ENCODE results near the gene MED25. TPM values are rescaled to one million over a fixed set of nuclear protein-coding genes. Genes with fewer than 3 reads are reported as not detected.

Gene MED25
- total RNA-seq (10 to 100 TPM; 37.8 to 50.4 (median 43.1) TPM), polyA plus RNA-seq (39.2 TPM)
- long read RNA-seq, donor 1, transcript MED25-201 (18 exons, 2,332 nt): major isoform, 12 of 52 reads
- long read RNA-seq, donor 1, partial matches to known transcripts: 29 of 52 reads
- long read RNA-seq, donor 1, other reads (novel, unspliced or antisense): 8 of 52 reads
- long read RNA-seq, donor 2, transcript MED25-201 (18 exons, 2,332 nt): major isoform, 5 of 26 reads
- long read RNA-seq, donor 2, partial matches to known transcripts: 15 of 26 reads
- long read RNA-seq, donor 2, other reads (novel, unspliced or antisense): 6 of 26 reads
- long read RNA-seq, donor 3, partial matches to known transcripts: 15 of 26 reads
- long read RNA-seq, donor 3, other reads (novel, unspliced or antisense): 5 of 26 reads
- long read RNA-seq, donor 4, transcript MED25-201 (18 exons, 2,332 nt): major isoform, 6 of 31 reads
- long read RNA-seq, donor 4, partial matches to known transcripts: 20 of 31 reads
- long read RNA-seq, donor 4, other reads (novel, unspliced or antisense): 5 of 31 reads

DNA sequence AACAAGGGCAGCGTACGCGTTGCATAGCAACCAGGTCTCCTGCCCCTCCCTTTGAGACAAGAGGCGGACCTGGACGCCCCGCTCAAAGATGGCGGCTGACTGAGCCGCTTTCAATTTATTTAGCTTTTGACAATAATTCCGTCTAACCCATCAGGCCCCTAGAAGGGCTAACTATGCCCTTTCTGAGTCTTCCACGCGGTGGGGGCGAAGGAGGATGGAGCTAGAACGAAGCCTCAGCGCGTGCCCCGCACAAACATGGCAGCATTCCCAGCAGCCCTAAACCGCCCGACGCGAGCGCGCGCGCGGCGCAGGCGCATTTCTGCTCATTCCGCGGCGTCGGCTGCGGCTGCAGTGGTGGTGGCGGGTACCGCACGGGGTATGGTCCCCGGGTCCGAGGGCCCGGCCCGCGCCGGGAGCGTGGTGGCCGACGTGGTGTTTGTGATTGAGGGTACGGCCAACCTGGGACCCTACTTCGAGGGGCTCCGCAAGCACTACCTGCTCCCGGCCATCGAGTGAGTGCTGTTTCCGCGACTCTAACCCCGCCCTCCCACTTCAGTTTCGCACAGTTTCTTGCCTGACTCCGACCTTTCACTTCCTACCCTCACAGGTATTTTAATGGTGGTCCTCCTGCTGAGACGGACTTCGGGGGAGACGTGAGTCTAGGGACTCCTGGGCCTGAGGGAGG, at the start of gene MED25:
Gene MED25, plus strand, starts transcription at position 326 of the 685 bp plus-strand sequence. Its CDS starts 53 bp downstream, at position 379.
- ATAC-seq (peak; percentile 84 to 85), DNase-seq (peak; percentile 88 to 96 (median 95))
- Histone ChIP-seq H3K9me3 (ENCODE audit: control insufficient read depth, low read length) (no peaks in the 10 kb centered on the region), H3K4me3 (ENCODE audit: low read length) (peak within 1 kb of the TSS; percentile 65), H3K27me3 (ENCODE audit: control insufficient read depth, insufficient read depth) (no peaks in the 10 kb centered on the region), H3K4me1 (ENCODE audit: control insufficient read depth, insufficient read depth, low read length) (peaks cover 3% of the 10 kb centered on the region), H3K27ac (ENCODE audit: low read length) (peak within 1 kb of the TSS; percentile 98)
- under 1% methylated on average over 57 of the region's 57 CpGs for WGBS
- intact Hi-C loops (cut with DNase I): loop anchor here in 3 of 4 donors (5.0 to 10.0 kb wide), 2 partner anchors 47 to 49 kb away; partner anchors contain the start of gene PNKP (in 3 of the 3)

- Histone ChIP-seq H3K4me1 (ENCODE audit: control insufficient read depth, insufficient read depth, low read length) (peaks cover 5% of the 10 kb centered on the region), H3K9me3 (ENCODE audit: control insufficient read depth, low read length) (no peaks in the 10 kb centered on the region), H3K4me3 (ENCODE audit: low read length) (no peak overlapping the region), H3K27me3 (ENCODE audit: control insufficient read depth, insufficient read depth) (no peaks in the 10 kb centered on the region), H3K27ac (ENCODE audit: low read length) (no peak overlapping the region)
- DNase-seq (no peak), ATAC-seq (no peak)
- intact Hi-C loops (cut with DNase I): no loop called here
- WGBS: 87% methylated on average over 8 of the region's 8 CpGs
These were observed 47.6 kb upstream of the MED25 start for GRCh38 chr19:49770529-49770928.

DNA sequence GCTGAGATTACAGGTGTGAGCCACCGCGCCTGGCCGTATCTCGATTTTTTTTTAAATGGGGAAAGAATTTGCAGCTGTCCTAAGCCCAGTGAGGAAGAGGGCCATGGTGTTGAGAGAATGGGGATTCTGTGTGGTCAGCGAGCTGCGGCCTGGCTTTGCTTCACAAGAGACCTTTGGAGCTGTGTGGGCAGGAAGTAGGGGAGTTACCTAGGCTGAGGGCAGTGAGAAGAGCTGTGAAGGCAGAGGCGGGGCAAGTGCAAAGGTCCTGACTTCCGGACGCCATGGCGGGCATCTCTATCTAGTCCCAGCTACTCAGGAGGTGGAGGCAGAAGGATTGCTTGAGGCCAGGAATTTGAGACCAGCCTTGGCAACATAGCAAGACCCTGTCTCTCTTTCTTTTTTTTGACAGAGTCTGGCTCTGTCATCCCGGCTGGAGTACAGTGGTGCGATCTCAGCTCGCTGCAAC, 46.4 kb upstream of the MED25 start:
- no peaks in the 10 kb centered on the region for H3K9me3 ChIP-seq (ENCODE audit: control insufficient read depth, low read length)
- ATAC-seq (no peak), DNase-seq (no peak)
- WGBS: 84% methylated on average over 13 of the region's 13 CpGs
- H3K4me1 ChIP-seq (ENCODE audit: control insufficient read depth, insufficient read depth, low read length): peaks cover 5% of the 10 kb centered on the region
- no peaks in the 10 kb centered on the region for H3K27me3 ChIP-seq (ENCODE audit: control insufficient read depth, insufficient read depth)
- intact Hi-C loops (cut with DNase I): no loop called here
- no peak overlapping the region for H3K4me3 ChIP-seq (ENCODE audit: low read length)
- H3K27ac ChIP-seq (ENCODE audit: low read length): no peak overlapping the region

- H3K27ac ChIP-seq (ENCODE audit: low read length): no peak overlapping the region
- no peak for DNase-seq
- H3K9me3 ChIP-seq (ENCODE audit: control insufficient read depth, low read length): no peaks in the 10 kb centered on the region
- ATAC-seq: no peak
- no peaks in the 10 kb centered on the region for H3K27me3 ChIP-seq (ENCODE audit: control insufficient read depth, insufficient read depth)
- no peak overlapping the region for H3K4me3 ChIP-seq (ENCODE audit: low read length)
- intact Hi-C loops (cut with DNase I): no loop called here
- WGBS: 74% methylated on average over 10 of the region's 10 CpGs
- H3K4me1 ChIP-seq (ENCODE audit: control insufficient read depth, insufficient read depth, low read length): peaks cover 2% of the 10 kb centered on the region
These were observed 45.1 kb upstream of the MED25 start for GRCh38 chr19:49772850-49773432.

- ATAC-seq: no peak
These were observed 44.3 kb upstream of the MED25 start for GRCh38 chr19:49773663-49774350.

DNA sequence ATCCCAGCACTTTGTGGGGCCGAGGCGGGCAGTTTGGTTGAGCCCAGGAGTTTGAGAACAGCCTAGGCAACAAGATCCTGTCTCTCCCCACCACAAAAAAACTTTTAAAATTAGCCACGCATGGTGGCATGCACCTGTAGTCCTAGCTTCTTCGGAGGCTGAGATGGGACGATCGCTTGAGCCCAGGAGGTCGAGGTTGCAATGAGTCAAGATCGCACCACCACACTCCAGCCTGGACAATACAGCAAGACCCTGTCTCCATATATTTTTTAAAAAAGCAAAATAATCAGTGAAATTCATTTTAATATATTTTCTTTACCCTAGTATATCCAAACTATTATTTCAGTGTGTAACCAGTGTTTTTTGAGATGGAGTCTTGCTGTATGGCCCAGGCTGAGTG, 43.1 kb upstream of the MED25 start:
- H3K27ac ChIP-seq (ENCODE audit: low read length): no peak overlapping the region
- intact Hi-C loops (cut with DNase I): no loop called here
- DNase-seq (no peak), ATAC-seq (no peak)
- no peaks in the 10 kb centered on the region for H3K27me3 ChIP-seq (ENCODE audit: control insufficient read depth, insufficient read depth)
- peaks cover 2% of the 10 kb centered on the region for H3K4me1 ChIP-seq (ENCODE audit: control insufficient read depth, insufficient read depth, low read length)
- 95% methylated on average over 8 of the region's 8 CpGs for WGBS
- H3K4me3 ChIP-seq (ENCODE audit: low read length): no peak overlapping the region
- no peaks in the 10 kb centered on the region for H3K9me3 ChIP-seq (ENCODE audit: control insufficient read depth, low read length)

More at GRCh38 chr19:49773663-49774350, 44.3 kb upstream of the MED25 start:
- Histone ChIP-seq H3K4me1 (ENCODE audit: control insufficient read depth, insufficient read depth, low read length) (peaks cover 2% of the 10 kb centered on the region), H3K27me3 (ENCODE audit: control insufficient read depth, insufficient read depth) (no peaks in the 10 kb centered on the region), H3K9me3 (ENCODE audit: control insufficient read depth, low read length) (no peaks in the 10 kb centered on the region), H3K4me3 (ENCODE audit: low read length) (no peak overlapping the region), H3K27ac (ENCODE audit: low read length) (no peak overlapping the region)
- DNase-seq: peak in 1 of 3 donors; percentile 43
- WGBS: 64% methylated on average over 8 of the region's 8 CpGs
- intact Hi-C loops (cut with DNase I): no loop called here

- Histone ChIP-seq H3K4me3 (ENCODE audit: low read length) (no peak overlapping the region), H3K4me1 (ENCODE audit: control insufficient read depth, insufficient read depth, low read length) (peaks cover 2% of the 10 kb centered on the region), H3K9me3 (ENCODE audit: control insufficient read depth, low read length) (no peaks in the 10 kb centered on the region), H3K27me3 (ENCODE audit: control insufficient read depth, insufficient read depth) (no peaks in the 10 kb centered on the region), H3K27ac (ENCODE audit: low read length) (no peak overlapping the region)
- no peak for ATAC-seq
- no peak for DNase-seq
- WGBS: 91% methylated on average over 20 of the region's 20 CpGs
- intact Hi-C loops (cut with DNase I): no loop called here
These were observed 42.2 kb upstream of the MED25 start for GRCh38 chr19:49775742-49776370.

GRCh38 chr19:49776371-49776764, 41.7 kb upstream of the MED25 start:
- Histone ChIP-seq H3K27ac (ENCODE audit: low read length) (no peak overlapping the region), H3K4me1 (ENCODE audit: control insufficient read depth, insufficient read depth, low read length) (peaks cover 2% of the 10 kb centered on the region), H3K4me3 (ENCODE audit: low read length) (no peak overlapping the region), H3K9me3 (ENCODE audit: control insufficient read depth, low read length) (no peaks in the 10 kb centered on the region), H3K27me3 (ENCODE audit: control insufficient read depth, insufficient read depth) (no peaks in the 10 kb centered on the region)
- DNase-seq: no peak
- 89% methylated on average over 6 of the region's 6 CpGs for WGBS
- intact Hi-C loops (cut with DNase I): no loop called here
- ATAC-seq: no peak

DNA sequence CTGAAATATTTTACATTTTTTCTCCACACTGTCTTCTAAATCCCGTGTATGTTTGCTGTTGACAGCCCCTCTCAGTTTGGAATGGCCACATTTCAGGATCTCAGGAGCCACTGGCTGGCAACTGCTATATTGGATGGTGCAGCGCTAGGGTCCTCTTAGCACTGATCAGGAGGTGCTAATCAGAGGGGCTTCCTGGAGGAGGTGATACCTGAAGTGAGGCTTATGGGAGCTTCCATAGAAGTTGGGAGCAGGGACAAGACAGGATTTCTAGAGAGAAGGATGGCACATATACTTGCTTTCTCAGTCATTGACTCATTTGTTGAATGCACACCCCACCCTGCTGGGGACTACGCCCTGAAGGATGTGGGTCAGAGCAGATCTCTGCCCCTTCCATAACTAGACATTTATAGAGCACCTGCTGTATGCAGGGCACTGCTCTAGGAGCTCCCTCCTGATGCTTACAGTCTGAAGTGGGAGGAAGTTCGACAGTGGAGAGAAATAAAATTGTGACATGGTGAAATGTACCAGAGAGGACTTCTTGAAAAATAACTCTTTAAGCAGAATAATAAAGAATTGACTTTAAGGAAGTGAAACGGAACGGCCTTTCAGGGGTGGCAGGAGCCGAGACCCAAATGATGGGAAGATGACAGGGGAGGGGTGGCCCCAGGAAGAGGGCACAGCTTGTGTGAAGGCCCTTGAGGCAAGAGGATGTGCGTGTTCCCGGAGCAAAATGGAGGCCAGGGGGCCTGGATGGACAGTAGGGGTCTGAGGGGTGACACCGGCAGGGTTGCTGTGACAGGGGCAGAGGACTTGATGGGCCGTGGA, 38.1 kb upstream of the MED25 start:
- intact Hi-C loops (cut with DNase I): no loop called here
- no peaks in the 10 kb centered on the region for H3K27me3 ChIP-seq (ENCODE audit: control insufficient read depth, insufficient read depth)
- peak in 2 of 3 donors; percentile 60 to 69 for DNase-seq
- H3K4me3 ChIP-seq (ENCODE audit: low read length): no peak overlapping the region
- no peaks in the 10 kb centered on the region for H3K9me3 ChIP-seq (ENCODE audit: control insufficient read depth, low read length)
- 81% methylated on average over 11 of the region's 11 CpGs for WGBS
- H3K27ac ChIP-seq (ENCODE audit: low read length): no peak overlapping the region
- ATAC-seq: no peak
- no peaks in the 10 kb centered on the region for H3K4me1 ChIP-seq (ENCODE audit: control insufficient read depth, insufficient read depth, low read length)

All from right cardiac atrium (tissue), 5 donors.